ENCODE results near the gene ATP6V0A4.
"Not testable (repeated sequence)": the region's sequence is repeated elsewhere in the genome, so short reads cannot be mapped to it uniquely, and the experiment has no call there.

ATP6V0A4 gene

GRCh38 chr7:138749960-138750359 is 48.0 kb downstream of the ATP6V0A4 start:
- DNase-seq, result no peak

GRCh38 chr7:138748666-138749065 is 49.3 kb downstream of the ATP6V0A4 start:
- no peak for DNase-seq

GRCh38 chr7:138746073-138746472 is 51.9 kb downstream of the ATP6V0A4 start:
- no peak for DNase-seq

GRCh38 chr7:138745189-138745588 is 52.8 kb downstream of the ATP6V0A4 start:
- DNase-seq, result no peak

GRCh38 chr7:138741453-138741735 is 56.6 kb downstream of the ATP6V0A4 start:
- DNase-seq, result no peak

- DNase-seq, result no peak
These were observed 58.1 kb downstream of the ATP6V0A4 start for GRCh38 chr7:138739859-138740258.

GRCh38 chr7:138738551-138739335 is 59.3 kb downstream of the ATP6V0A4 start:
- peak; percentile 70 for DNase-seq

- DNase-seq, result no peak
These were observed 59.9 kb downstream of the ATP6V0A4 start for GRCh38 chr7:138738114-138738513.

- no peak for DNase-seq
These were observed 62.6 kb downstream of the ATP6V0A4 start for GRCh38 chr7:138735399-138735798.

- not testable (repeated sequence) for DNase-seq
These were observed 66.3 kb downstream of the ATP6V0A4 start for GRCh38 chr7:138731733-138732132.

GRCh38 chr7:138729444-138729843 is 68.6 kb downstream of the ATP6V0A4 start:
- no peak for DNase-seq

GRCh38 chr7:138727336-138728099 is 70.5 kb downstream of the ATP6V0A4 start:
- no peak for DNase-seq

GRCh38 chr7:138726288-138726687 is 71.7 kb downstream of the ATP6V0A4 start:
- DNase-seq, result no peak

- no peak for DNase-seq
These were observed 77.7 kb downstream of the ATP6V0A4 start for GRCh38 chr7:138720286-138720685.

GRCh38 chr7:138716889-138717288 is 81.1 kb downstream of the ATP6V0A4 start:
- no peak for DNase-seq

- no peak for DNase-seq
These were observed 84.8 kb downstream of the ATP6V0A4 start for GRCh38 chr7:138713191-138713590.

- no peak for DNase-seq
These were observed 85.3 kb downstream of the ATP6V0A4 start for GRCh38 chr7:138712652-138713051.

- no peak for DNase-seq
These were observed 87.2 kb downstream of the ATP6V0A4 start for GRCh38 chr7:138710536-138711385.

GRCh38 chr7:138705167-138705566 is 92.8 kb downstream of the ATP6V0A4 start:
- no peak for DNase-seq

- DNase-seq, result no peak
These were observed 96.5 kb downstream of the ATP6V0A4 start for GRCh38 chr7:138701537-138701923.

- no peak for DNase-seq
These were observed 97.0 kb downstream of the ATP6V0A4 start, which contains the start of gene SVOPL for GRCh38 chr7:138700857-138701536. TSS of gene SVOPL (minus strand) at chr7:138701362. CDS start at chr7:138679045, 22,317 bp downstream.

GRCh38 chr7:138699661-138700060 is 98.3 kb downstream of the ATP6V0A4 start:
- no peak for DNase-seq

- DNase-seq, result no peak
These were observed 99.7 kb downstream of the ATP6V0A4 start for GRCh38 chr7:138698281-138698680.

Data from central memory CD4-positive, alpha-beta T cell (primary cell).